ENCODE measurements around the gene VCAN. TPM values are rescaled to one million over a fixed set of nuclear protein-coding genes. Genes with fewer than 3 reads are reported as not detected.

The VCAN gene
- polyA plus RNA-seq, 1 experiment = 38.0 TPM

DNA sequence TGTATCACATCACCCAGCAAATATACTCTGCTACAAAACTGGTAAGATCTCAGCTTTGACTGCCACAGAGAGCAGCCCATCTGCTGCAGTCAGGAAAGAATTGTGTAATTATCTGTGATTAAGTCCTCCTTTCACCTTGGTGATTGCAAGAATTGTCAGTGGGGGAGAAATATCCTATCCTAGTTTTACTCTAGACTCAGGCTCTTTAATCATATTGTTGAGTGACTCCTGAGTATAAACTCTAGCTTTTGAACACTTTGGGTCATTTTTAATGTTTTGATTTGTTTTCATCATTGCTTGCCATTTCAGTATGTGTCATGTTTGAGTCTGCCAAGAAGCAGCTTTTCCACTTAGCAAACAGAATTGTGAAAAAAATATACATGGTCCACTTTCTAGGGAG lies 32.1 kb downstream of the VCAN start:
- ChIA-PET POLR2A (no interaction called here), CTCF (no interaction called here)
- no peaks in the 10 kb centered on the region for H3K27me3 ChIP-seq (ENCODE audit: control insufficient read depth, insufficient read depth, low read length)
- no peak for DNase-seq (ENCODE audit: low read depth)
- no peak overlapping the region for H3K4me3 ChIP-seq (ENCODE audit: low read depth, low read length)
- H3K36me3 ChIP-seq (ENCODE audit: control insufficient read depth, insufficient read depth, low read length) = no peaks in the 10 kb centered on the region
- TF ChIP-seq, protein P1, sequence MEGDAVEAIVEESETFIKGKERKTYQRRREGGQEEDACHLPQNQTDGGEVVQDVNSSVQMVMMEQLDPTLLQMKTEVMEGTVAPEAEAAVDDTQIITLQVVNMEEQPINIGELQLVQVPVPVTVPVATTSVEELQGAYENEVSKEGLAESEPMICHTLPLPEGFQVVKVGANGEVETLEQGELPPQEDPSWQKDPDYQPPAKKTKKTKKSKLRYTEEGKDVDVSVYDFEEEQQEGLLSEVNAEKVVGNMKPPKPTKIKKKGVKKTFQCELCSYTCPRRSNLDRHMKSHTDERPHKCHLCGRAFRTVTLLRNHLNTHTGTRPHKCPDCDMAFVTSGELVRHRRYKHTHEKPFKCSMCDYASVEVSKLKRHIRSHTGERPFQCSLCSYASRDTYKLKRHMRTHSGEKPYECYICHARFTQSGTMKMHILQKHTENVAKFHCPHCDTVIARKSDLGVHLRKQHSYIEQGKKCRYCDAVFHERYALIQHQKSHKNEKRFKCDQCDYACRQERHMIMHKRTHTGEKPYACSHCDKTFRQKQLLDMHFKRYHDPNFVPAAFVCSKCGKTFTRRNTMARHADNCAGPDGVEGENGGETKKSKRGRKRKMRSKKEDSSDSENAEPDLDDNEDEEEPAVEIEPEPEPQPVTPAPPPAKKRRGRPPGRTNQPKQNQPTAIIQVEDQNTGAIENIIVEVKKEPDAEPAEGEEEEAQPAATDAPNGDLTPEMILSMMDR (IDR thresholded peaks at IDR 0.05; ENCODE audit: insufficient read depth, low read depth, low read length) = no peak

DNA sequence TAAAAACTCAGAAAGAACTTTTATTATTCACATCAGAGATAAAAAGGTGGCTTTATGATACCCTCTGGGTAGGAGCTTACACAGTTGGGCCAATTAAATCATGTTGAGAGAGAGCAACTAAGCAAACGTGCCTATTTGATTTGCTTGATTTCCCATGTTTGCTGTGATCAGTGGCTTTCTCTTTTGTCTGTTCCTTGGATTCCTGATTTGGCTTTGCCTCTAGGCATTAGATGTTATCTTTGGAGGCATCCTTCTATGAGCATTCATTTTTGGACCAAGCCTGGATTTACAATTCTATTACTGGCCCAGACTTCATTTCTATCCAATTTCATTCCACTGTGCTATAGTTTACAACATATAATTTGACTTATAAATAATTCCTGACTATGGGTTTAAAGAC lies 35.9 kb downstream of the VCAN start:
- DNase-seq (ENCODE audit: low read depth) = no peak
- CTCF ChIA-PET = no interaction called here

DNA sequence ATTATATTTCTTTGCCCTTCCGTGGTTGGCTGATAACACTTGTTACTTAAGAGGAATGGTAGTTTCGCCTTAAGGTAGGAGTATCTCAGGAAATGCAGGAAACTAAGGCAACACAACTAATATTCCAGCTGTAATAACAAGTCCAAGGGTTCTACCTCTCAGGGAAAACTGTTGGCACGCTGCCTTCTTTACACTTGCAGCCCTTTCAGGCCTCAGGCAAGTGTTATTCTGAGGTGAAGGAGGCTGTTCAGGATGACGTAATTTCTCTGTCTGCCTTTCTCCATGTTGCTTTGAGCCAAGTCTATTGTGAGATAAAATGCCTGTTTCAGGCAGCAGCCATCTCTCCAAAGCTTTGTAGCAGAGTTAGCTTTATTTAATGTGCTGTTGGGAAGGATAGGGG lies 38.0 kb downstream of the VCAN start:
- POLR2A ChIA-PET = no interaction called here
- no peaks in the 10 kb centered on the region for H3K36me3 ChIP-seq (ENCODE audit: control insufficient read depth, insufficient read depth, low read length)

More for the DNA sequence above, 35.9 kb downstream of the VCAN start:
- POLR2A ChIA-PET = no interaction called here
- no peak overlapping the region for H3K4me3 ChIP-seq (ENCODE audit: low read depth, low read length)
- no peaks in the 10 kb centered on the region for H3K36me3 ChIP-seq (ENCODE audit: control insufficient read depth, insufficient read depth, low read length)
- TF ChIP-seq, protein P1 (IDR thresholded peaks at IDR 0.05; ENCODE audit: insufficient read depth, low read depth, low read length) = no peak
- no peaks in the 10 kb centered on the region for H3K27me3 ChIP-seq (ENCODE audit: control insufficient read depth, insufficient read depth, low read length)

DNA sequence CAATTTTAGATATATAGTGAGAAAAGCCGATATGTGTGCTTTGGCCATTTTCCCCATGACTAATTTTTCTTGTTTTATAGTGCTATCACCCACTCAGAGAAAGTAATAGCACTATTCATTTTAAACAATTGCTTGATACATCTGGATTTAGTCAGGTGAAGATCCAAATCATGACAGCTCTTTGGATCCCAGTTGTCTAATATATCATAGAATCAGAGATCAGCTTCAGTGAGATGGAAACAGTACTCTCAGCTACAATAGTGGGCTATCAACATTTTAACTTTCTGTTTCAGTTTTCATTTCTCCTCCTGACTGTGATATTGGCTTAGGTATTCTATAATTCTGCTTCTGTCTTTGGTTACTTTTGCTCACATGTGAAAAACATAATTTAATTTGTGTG lies 38.7 kb downstream of the VCAN start:
- ChIA-PET CTCF (interaction anchor here (0.7 kb wide), 1 partner anchor 18 kb away, joined by 3 read pairs; no protein-coding TSS in a partner anchor), POLR2A (no interaction called here)
- no peak overlapping the region for H3K4me3 ChIP-seq (ENCODE audit: low read depth, low read length)
- TF ChIP-seq, protein P1 (IDR thresholded peaks at IDR 0.05; ENCODE audit: insufficient read depth, low read depth, low read length) = no peak
- DNase-seq (ENCODE audit: low read depth) = no peak
- H3K36me3 ChIP-seq (ENCODE audit: control insufficient read depth, insufficient read depth, low read length) = no peaks in the 10 kb centered on the region
- no peaks in the 10 kb centered on the region for H3K27me3 ChIP-seq (ENCODE audit: control insufficient read depth, insufficient read depth, low read length)

More for the DNA sequence above, 38.0 kb downstream of the VCAN start:
- CTCF ChIA-PET = no interaction called here
- H3K27me3 ChIP-seq (ENCODE audit: control insufficient read depth, insufficient read depth, low read length) = no peaks in the 10 kb centered on the region
- TF ChIP-seq, protein P1 (IDR thresholded peaks at IDR 0.05; ENCODE audit: insufficient read depth, low read depth, low read length) = no peak
- DNase-seq (ENCODE audit: low read depth) = no peak
- no peak overlapping the region for H3K4me3 ChIP-seq (ENCODE audit: low read depth, low read length)

DNA sequence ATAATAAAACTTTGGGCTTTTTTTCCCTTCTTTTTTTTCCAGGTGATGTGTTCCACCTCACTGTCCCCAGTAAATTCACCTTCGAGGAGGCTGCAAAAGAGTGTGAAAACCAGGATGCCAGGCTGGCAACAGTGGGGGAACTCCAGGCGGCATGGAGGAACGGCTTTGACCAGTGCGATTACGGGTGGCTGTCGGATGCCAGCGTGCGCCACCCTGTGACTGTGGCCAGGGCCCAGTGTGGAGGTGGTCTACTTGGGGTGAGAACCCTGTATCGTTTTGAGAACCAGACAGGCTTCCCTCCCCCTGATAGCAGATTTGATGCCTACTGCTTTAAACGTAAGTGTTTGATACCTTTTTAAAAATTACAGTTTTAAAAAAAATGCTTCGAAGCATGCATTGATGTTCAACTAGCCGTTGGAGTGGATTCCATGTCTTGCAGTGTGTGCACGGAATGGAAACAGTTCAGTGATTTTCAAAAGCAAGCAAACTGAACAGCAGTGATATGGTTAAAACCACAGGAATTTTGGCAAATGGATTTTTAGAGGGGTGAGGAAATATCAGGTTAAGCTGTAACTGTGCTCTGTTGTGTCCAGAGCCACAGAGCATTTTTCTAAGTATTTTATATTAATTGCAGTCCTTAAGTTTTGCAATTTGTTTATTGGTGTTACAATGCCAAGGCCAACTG lies 40.7 kb downstream of the VCAN start:
- Histone ChIP-seq H3K4me3 (ENCODE audit: low read depth, low read length) (no peak overlapping the region), H3K36me3 (ENCODE audit: control insufficient read depth, insufficient read depth, low read length) (no peaks in the 10 kb centered on the region), H3K27me3 (ENCODE audit: control insufficient read depth, insufficient read depth, low read length) (no peaks in the 10 kb centered on the region)
- ChIA-PET CTCF (no interaction called here), POLR2A (no interaction called here)
- TF ChIP-seq, protein P1 (IDR thresholded peaks at IDR 0.05; ENCODE audit: insufficient read depth, low read depth, low read length) = no peak
- no peak for DNase-seq (ENCODE audit: low read depth)
